IPS-NIHi7 (cell line): ENCODE measurements around the gene MACROD2.

Source experiments
- DNase-seq: peaks from one replicate; pipeline ENCODE4 v3.0.0; 2012; ENCODE audit warnings: mixed read lengths; ENCODE audit errors: extremely low spot score

Gene MACROD2

DNA sequence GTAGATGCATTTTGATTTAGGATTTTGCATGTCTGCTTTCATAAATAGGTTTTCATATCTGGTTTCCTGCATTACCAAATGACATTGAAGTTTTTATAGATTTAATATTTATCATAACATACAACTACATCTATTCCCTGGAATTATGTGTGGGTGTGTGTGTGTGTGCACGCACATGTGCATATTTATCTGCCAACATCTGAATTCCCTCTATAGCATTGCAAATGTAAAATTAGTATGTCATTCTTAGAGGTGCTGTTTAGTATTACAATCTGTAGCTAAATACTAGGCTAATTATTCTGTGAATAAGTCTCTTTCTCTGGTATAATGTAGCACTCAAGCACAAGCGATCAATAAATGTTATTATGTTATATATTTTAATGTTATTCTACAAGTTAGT, 820.0 kb downstream of the MACROD2 start:
- DNase-seq, result no peak

DNA sequence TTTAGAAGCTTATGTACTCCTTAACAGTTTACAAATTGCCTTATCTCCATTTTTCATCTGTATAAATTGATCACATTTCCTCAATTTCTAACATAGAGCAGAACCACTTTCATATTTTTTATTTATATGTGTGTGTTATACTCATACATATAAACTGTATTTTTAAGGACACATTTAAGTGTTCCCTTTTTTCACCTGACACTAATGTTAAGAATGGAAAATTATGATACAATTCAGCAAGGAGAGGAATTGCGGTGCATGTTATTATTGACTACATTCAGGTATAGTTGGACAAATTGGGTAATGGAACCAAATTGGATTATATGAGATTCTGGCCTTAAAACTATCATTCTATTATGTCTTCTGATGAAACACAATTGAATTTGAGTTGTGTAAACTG, 821.2 kb downstream of the MACROD2 start:
- no peak for DNase-seq

- DNase-seq, result no peak
Measured at GRCh38 chr20:14817101-14817500, 821.8 kb downstream of the MACROD2 start.

GRCh38 chr20:14820771-14821170, 825.5 kb downstream of the MACROD2 start:
- no peak for DNase-seq

GRCh38 chr20:14821251-14821650, 825.9 kb downstream of the MACROD2 start:
- no peak for DNase-seq

DNA sequence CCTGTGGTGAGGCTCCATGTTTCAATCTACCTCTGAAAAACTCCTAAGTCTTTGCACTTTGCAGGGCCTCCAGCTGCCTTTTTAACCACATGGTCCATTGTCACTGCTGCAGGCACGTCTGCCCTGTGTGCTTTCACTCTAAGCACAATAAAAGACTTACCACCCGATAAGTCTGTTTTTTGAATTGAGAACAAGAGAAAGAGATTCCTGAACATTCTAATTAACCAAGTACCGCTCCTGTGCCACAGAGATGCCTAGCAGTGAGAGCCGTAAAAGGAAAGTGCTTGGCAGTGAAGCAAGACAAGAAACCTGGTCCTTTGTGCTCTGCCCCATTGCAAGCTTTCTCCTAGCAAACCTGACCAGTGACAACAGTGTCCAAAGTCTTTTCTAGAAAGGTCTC, 829.7 kb downstream of the MACROD2 start:
- DNase-seq, result no peak

GRCh38 chr20:14826543-14827313, 831.4 kb downstream of the MACROD2 start:
- no peak for DNase-seq

DNA sequence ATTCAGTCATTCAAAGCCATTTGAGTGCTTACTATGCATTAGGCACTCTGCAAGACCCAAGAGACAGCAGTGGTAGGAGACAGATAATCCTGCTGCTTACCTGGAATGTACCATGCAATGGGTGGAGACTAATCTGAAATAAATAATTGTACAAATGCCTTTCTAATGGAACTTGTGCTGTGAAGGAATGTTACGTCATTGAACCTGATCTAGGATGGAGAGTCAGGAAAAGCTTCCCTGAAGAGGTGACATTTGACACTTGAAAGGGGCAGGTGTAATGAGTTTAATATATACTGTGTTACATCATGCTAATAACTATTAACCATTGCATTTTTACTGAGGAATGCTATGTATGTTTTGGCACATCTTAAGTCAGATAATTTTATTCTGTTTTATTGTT, 833.1 kb downstream of the MACROD2 start:
- no peak for DNase-seq

GRCh38 chr20:14829906-14830305, 834.6 kb downstream of the MACROD2 start:
- DNase-seq, result no peak

DNA sequence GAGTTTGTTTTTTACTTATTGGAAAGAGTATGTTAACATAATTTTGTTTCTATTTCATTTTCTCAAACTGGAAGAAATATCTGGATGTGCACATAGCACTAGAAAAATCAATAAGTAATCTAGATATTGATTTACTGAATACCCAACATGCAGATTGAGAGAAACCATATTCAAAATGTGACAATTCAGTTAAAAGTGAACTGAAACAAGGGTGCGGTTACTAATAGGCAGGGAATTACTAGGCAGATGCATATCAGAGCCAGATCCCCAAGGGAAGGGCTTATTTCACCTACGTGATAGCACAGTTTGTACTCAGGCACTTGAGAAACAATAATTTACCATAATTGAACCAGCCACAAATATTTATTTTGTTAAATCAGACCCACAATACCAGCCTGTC, 835.1 kb downstream of the MACROD2 start:
- no peak for DNase-seq

DNA sequence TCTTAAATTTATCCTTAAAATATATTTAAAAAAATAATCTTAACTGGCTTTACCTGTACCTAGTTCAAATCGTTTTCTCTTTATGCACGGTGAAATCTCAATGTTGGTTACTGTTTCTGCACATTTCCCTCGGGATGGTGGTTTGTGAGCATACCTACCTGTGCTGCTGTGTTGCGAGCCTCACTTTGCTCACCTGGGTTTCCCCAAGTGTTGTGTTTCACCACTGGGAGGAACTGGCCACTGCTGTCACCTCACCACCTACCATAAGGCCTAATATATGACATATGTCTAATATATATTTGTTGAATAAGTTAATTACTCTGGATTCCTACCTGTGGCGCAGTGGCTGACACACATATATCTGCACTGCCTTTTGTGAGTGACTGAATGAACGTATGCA, 835.6 kb downstream of the MACROD2 start:
- DNase-seq, result no peak

DNA sequence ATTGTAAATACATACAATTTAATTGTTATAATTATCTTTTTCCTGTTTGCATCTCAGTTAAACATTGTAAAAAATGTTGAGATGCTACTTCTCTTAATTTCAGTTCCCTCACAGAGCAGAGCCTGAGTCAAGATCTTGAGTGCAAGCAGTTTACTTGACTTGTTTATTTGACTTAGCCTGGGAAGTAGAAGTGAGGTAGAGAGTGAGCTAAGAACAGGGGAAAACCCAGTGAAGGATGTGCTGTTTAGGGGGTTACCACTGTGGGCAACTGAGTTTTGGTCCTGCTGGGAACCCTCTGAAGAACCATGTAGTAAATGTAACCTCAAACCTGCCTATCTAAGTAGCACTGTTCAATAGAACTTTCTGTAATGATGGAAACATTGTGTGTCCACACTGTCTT, 837.3 kb downstream of the MACROD2 start:
- no peak for DNase-seq

DNA sequence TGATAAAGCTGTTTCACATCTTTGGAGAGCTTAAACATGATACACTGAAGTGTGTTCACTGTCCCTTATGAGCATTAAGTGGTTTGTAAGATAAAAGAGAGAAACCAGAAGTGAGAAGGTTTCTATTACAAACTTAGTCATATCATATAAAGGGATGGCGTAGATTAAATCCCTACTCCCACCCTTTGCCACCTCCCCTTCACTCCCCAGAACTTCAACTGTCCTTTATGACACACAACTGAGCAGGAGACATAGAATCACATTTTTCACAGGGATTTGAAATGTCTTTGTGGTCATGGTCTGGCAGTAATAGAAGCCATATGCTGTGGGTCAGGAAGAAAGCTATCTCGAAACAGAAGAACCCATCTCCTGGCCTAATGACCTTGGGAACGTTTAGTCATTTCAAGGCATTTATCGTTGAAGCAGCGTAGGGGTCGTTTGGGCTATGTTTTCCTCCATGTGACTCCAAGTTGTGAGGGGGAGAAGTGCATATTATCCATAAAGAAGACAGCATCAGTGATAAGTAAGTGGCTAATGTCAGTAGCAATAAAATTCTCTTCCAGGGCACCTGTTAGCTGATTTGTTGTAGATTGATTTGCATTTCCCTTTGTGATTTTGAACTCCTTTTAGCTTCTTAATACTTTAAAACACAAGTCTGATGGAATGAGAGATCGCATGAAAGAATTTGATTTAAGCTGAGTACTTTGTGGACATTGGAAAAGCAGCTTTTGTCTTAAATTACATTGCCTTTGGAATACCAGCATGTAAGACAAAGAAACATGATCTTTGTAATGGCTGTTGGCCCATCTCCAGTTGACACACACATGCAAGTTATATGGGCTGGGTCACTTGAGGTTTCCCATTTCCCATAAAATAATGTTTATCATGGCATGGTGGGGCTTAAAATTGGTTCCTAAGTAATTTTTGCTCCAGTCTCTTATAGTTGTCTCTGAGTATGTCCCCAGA, 843.6 kb downstream of the MACROD2 start:
- no peak for DNase-seq

DNA sequence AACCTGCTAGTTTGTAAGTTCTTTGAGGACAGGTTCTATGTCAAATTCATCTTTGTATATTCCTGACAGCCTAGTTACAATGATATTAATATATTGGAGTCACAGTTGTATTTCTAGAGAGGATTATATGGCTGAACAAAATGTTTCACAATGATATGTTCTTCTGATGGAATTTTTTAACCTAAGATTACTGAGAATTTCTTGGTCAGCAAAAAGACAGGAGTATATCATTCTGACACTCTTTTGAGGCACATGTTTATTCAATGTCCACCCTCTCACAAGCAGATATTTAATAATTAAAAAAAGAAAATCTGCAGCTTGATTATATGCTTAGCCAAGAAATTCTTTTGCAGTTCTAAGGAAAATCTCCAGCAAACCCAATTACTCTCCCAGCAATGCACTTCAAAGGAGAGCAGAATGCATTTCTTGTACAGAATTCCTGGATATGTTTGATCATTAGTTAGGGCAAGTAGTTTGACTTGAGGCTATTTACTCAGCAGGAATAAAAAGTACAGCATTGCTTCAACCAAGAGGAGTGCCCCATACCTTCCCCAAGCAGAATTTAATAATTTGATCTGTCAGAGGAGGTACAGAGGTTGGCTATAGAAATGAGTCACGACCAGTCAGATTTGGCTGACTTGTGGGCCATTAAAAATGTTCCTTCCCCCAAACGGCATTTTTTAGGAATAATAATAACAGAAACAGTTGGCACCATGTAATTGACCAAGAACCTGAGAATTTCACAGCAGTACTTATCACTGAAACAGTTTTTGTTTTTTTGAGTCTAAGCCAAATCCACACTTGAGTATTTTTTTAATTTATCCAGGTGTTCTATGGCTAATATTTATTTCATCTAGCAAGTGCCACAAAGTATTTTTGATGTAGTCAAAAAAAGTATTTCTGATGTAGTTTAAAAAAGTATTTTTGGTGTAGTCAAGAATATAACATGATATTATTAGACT, 850.2 kb downstream of the MACROD2 start:
- no peak for DNase-seq

- DNase-seq, result no peak
Measured at GRCh38 chr20:14848806-14849205, 853.5 kb downstream of the MACROD2 start.

- no peak for DNase-seq
Measured at GRCh38 chr20:14853079-14853478, 857.8 kb downstream of the MACROD2 start.

DNA sequence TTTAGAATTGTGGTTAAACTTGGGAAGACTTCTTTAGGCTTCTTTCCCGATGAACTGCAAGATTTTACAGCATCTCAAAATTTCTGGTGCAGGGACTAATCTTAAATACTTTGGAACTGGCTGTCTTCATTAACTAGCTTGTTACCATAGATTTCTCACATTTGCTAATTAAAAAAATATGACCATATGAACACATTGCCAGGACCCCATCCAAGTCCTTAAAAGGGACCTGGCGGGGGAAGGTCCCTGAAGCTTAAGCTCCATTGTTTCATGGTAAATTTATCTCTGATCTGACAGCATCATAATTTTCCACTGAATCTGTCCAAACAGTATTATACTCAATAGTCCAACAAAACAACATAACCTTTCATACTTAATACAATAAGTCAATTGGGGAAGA, 859.9 kb downstream of the MACROD2 start:
- DNase-seq, result no peak

DNA sequence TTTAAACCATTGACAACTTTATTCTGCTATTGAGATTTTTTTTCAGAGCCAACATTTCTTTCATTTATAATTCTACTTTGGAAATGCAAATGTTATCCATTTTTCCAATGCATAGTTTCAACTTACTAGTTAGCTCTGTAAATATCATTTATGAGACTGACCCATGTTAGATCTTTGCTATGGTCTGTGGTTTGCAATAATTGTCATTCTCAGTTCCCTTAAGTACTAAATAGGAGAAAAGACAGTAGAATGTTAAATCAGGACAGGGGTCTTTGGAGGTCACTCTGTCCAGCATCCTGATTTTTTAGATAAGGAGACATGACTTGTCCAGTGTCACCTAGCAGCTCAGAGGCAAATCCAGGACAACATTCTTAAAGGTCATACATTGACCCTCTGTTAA, 864.3 kb downstream of the MACROD2 start:
- no peak for DNase-seq

DNA sequence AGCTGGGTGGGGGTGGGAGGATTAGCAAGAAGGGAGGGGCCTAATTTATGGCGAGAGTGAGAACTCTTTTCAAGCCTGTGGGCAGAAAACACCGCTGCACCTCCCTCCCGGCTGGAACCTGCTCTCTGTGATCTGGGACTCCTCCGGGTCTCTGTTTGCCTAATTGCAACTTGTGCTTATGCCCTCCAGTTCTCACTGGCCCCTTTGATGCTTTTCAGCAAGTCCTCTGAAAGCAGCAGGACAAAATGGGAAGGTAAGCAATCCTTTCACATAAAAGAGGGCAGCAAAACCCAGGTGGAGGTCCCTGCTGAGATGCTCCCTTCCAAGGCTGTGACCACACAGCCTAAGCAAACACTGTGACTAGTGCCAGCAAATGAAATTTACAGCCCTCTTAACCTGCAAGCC, 865.1 kb downstream of the MACROD2 start:
- peak; percentile 70 for DNase-seq

DNA sequence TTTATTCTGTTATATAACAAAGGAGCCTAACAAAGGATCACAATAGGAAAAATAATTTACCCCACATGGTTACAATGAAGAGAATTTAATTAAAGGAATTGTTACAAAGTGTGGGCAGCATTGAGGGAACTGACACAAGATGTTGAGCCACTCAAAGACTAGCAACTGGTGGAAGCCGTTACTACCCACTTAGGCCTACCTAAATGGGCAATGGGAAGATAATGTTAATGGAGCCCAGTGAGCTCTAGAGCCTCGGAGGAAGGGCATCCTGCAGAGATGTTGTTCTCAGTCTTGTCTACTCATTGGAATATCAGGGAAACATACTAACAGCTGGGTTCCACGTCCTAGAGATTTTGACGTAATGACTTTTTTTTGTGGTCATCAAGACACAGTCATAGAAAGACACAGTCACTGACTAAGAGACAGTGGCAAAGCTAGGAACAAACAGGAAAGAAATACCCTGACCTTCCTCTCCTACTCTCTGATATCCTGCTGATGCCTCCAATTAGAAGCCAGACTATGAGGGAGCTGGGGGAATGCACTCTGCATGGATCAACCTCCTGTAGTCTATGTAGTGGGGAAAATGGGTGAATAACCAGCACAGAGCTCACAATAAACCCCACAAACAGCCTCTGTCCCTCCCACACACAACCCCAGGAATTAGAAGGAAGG, 865.8 kb downstream of the MACROD2 start:
- DNase-seq, result no peak

DNA sequence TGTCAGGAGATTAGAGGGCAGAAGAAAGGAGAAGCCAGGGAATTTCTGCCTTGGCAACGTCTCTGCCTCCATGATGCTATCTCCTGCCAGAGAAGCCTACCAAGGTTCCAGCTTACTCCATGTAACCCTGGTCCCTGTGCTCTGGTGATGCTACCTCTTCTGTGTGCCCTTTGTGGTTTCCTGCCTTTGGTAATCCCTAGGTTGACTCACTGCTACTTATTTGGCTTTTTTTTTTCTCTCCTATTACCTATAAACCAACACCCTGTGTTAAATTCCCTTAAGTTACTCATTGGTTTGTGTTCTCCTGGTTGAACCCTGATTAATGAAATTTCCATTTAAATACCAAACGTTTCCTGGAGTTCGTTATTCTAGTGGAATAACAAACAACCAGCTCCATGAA, 869.9 kb downstream of the MACROD2 start:
- DNase-seq, result no peak
